Stimulated activated CD4-positive, alpha-beta T cell treated with anti-CD3 and anti-CD28 coated beads, Interleukin-4, amount 100 ng/mL, for 48 hours (primary cell): ENCODE results near the gene BRDT.
"Not testable (repeated sequence)": the region's sequence is repeated elsewhere in the genome, so short reads cannot be mapped to it uniquely, and the experiment has no call there.

ENCODE experiments used
- DNase-seq, 2 donors: peaks; one replicate each; pipeline ENCODE4 v3.0.0-alpha.2; 2020; ENCODE audit warnings: low read depth in 2 of 2

The BRDT gene

GRCh38 chr1:91981996-91982609 is 32.9 kb downstream of the BRDT start:
- no peak for DNase-seq

- DNase-seq, result no peak
These were observed 44.1 kb downstream of the BRDT start for GRCh38 chr1:91993256-91993655.

- peak; percentile 16 to 24 for DNase-seq
These were observed 48.5 kb downstream of the BRDT start for GRCh38 chr1:91997607-91998195.

- no peak for DNase-seq
These were observed 54.9 kb downstream of the BRDT start for GRCh38 chr1:92004129-92004528.

- DNase-seq, result no peak
These were observed 64.7 kb downstream of the BRDT start for GRCh38 chr1:92013923-92014322.

GRCh38 chr1:92016720-92017316 is 67.6 kb downstream of the BRDT start:
- DNase-seq, result no peak

GRCh38 chr1:92017656-92018055 is 68.5 kb downstream of the BRDT start:
- no peak for DNase-seq

GRCh38 chr1:92026042-92026441 is 76.8 kb downstream of the BRDT start:
- not testable (repeated sequence) for DNase-seq

GRCh38 chr1:92026806-92027205 is 77.6 kb downstream of the BRDT start:
- DNase-seq, result no peak

GRCh38 chr1:92029241-92029922 is 80.2 kb downstream of the BRDT start:
- no peak for DNase-seq

- no peak for DNase-seq
These were observed 81.5 kb downstream of the BRDT start for GRCh38 chr1:92030656-92031107.

GRCh38 chr1:92031281-92032110 is 82.3 kb downstream of the BRDT start:
- DNase-seq, result no peak

GRCh38 chr1:92037400-92037799 is 88.2 kb downstream of the BRDT start:
- DNase-seq, result no peak

GRCh38 chr1:92038695-92039346 is 89.6 kb downstream of the BRDT start:
- no peak for DNase-seq

- DNase-seq, result no peak
These were observed 91.8 kb downstream of the BRDT start for GRCh38 chr1:92040971-92041370.

- DNase-seq, result no peak
These were observed 94.4 kb downstream of the BRDT start for GRCh38 chr1:92043621-92044020.

GRCh38 chr1:92045766-92046495 is 96.7 kb downstream of the BRDT start:
- no peak for DNase-seq

- no peak for DNase-seq
These were observed 102.7 kb downstream of the BRDT start for GRCh38 chr1:92051948-92052347.
